COR-L47 (cell line): Measurements from ENCODE around the gene OR2K2.
"Not testable (repeated sequence)": the region's sequence is repeated elsewhere in the genome, so short reads cannot be mapped to it uniquely, and the experiment has no call there.

Experiments
- DNase-seq: peaks from one replicate; lab custom pipeline; 2025; lab: John Stamatoyannopoulos, UW

The OR2K2 gene, protein sequence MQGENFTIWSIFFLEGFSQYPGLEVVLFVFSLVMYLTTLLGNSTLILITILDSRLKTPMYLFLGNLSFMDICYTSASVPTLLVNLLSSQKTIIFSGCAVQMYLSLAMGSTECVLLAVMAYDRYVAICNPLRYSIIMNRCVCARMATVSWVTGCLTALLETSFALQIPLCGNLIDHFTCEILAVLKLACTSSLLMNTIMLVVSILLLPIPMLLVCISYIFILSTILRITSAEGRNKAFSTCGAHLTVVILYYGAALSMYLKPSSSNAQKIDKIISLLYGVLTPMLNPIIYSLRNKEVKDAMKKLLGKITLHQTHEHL

DNA sequence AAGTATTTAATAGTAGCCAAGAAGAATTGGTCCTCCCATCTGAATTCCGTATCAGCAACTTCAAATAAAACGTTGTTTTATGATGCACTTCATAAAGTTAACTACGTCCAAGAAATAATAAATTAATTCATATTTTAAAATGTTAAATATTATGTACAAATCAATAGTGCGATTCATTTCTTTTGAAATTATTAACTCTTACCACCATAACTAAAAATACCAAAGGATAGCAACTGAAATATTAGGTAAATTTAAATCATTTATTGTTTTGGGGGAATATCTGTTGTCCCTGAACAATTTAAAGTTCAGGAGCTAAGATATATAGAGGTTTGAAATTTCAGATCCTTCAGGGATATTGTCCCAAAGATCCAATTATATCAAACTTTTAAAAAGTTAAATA, at the start of gene OR2K2:
TSS of gene OR2K2 (minus strand) at position 101 of the 400 bp plus-strand sequence. CDS start 1,791 bp downstream, outside the sequence.
- no peak for DNase-seq

DNA sequence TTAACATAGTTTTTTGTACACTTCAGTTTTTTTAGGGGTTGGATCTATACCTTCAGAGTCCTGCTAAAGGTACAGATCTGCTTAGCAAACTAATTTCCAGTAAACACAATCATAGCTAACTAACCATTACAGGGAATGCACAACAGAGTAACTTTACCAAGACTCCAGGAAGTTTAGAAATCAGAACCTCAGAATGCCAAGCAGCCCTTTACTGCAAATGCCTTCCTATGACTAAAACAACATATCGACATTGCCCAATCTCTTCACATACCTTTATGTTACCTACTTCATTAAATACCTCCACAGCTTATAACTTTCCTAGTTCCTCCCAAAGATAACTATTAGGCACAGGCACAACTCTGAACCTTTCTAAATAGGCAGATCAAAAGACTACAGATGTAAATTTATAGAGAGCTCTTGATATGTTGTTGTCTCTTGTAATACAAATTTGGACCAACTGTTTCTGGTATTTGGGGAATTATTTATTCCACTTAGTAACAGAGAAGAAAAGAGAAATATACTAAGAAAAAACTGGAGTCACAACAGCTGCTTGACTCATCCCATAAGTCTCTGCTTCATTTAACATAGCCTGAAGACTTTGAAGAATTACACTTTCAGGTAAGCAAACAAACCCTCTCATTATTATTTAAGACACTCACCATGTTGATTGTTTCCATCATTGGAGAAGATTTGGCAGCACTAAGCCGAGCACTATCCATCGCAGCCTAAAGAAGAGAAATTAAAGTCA, 46.0 kb upstream of the OR2K2 start:
- DNase-seq = no peak

DNA sequence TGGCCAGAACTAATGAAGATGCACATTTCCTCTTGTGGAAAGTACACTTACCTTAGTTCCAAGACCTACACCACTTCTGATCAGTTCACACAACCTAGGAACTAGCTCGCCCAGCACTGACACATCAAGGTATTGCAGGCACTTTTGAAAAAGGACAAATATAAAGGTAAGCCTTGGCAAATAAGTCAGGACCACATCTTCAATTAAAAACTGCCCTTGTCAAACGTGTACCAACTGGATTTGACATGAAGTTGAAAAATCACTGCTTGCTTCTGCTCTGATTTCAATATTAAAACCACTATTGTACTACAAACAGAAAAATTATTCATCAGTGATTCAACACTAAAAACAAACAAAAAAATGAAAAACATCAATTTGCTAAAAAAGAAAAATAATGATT, 45.0 kb upstream of the OR2K2 start:
- no peak for DNase-seq

DNA sequence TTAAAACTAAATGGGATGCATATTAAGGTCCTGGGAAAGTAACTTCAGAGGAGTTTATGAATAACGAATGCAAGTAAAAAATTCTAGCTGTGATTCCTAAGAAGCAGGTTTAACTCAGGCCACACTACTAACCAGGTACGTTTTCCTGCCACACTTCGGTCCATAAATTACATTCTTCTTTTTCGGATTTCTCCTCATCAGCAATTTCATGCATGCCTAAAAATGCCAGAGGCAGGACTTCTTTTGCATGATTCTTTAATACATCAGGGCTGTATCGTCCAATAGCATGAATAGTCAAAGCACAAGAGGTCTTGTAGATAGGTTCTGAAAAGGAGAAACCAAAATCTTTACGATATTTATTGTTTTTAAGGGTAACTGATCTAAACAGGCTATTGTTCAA, 42.3 kb upstream of the OR2K2 start:
- DNase-seq = no peak

DNA sequence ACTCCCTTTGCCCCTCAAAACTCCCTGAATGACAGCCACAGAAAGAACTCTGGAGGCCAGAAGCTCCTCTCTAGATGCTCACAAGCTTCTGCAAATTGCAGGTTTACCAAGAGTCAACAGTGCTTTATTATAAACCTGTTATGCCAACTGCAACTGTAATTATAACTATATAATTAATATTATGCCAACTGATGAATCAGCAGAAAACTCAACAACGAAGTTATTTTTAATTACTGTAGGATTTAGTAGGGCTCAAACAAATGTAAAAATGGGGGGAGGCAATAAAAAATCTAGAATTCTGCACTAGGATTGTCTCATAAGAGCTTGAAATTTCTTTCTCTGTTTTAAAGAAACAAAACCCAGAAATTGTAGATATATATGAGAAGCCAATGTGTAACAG, 37.0 kb upstream of the OR2K2 start:
- no peak for DNase-seq

DNA sequence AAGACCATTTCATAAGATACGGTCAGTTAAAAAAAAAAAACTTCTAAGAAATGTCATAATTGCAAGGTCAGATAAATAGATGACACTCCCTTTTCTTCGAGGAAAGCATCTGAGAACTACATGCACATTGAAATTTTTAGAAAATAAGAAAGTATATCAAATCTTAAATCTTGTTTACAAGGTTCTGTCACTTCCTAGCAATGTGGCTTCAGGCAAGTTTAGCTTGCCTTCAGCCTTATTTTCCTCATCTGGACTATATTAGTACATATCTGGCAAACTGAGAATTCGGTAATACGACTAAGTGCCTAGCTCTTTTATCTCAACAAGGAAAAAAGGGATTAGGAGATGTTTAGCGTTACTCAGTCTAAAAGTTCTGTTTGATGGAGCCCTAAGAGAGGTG, 32.5 kb upstream of the OR2K2 start:
- no peak for DNase-seq

DNA sequence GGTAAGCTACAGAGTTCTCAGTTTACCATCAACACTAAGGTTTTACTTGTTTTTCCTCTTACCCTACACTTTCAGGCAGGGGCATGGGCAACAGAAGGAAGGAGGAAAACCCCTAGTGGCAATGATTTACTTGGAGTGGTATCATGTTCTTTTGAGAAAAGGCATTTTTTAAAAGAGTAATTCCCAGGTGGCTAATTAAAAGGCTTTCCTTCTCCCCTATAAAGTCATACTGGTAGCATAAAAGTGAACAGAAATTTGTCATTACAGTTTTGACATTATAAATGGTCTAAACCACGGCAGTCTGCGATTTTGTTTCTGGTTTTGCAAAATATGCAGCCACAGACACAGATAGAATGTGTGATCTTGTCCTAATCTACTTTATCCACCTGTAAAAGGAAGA, 30.9 kb upstream of the OR2K2 start:
- no peak for DNase-seq

DNA sequence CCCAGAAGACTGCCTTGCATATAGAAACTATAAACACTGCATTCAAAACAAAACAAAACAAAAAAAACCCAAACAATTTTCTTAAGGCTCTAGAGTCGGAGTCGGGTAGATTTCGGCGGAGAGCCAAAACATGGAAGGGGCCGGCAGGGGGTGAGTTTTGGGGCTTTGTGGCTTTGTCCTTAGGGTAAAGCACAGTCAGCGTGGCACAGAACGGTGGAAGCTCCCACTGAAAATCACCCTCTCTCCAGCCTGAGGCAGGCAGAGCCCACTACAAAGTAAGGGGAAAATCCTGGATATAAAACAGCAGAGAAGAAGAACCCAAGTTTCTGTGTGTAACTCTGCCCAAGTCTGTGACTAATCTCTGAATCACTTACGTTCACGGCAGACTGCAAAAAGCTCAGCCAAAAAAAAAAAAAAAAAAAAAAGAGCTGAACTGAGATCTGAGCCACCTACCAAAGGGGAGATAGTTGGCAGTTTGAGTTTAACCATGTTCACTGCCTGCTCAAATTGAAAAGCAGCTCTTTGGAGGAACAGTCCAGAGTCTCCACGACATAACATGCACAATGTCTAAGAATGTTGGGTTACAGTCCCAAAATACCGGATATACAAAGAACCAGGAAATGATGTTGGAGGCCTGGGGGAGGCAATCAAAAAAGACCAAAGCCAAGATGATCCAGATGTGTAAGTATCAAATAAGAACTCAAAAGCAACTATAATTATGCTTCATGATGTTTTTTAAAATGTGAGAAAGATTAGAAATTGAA, 26.6 kb upstream of the OR2K2 start:
- DNase-seq = no peak

DNA sequence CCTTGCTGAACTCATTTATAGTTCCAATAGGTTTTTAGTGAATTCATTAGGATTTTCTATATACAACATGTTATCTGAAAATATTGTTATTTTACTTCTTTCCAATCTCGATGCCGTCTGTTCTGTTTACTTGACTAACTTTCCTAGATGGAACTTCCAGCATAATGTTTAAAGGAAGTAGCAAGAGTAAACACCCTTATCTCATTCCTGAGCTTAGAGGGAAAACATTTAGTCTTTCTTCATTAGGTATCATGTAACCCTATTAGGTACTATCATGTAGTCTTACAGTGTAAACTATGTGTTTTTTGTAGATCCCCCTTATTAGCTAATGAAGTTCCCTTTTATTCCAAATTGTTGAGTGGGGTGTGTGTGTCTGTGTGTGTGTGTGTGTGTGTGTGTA, 22.5 kb upstream of the OR2K2 start:
- DNase-seq = no peak

DNA sequence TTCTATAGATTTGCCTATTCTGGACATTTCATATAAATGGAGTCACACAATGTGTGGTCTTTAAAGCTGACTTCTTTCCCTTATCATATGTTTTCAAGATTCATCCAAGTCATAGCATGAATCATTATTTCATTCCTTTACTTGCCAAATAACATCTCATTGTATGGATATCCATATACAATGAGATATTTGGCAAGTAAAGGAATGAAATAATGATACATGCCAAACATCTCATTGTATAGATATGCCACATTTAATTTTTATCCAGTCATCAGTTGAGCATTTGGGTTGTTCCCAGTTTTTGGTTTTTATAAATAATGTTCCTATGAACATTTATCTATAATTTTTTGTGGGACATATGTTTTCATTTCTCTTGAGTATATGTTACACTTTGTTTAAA, 20.5 kb upstream of the OR2K2 start:
- no peak for DNase-seq

DNA sequence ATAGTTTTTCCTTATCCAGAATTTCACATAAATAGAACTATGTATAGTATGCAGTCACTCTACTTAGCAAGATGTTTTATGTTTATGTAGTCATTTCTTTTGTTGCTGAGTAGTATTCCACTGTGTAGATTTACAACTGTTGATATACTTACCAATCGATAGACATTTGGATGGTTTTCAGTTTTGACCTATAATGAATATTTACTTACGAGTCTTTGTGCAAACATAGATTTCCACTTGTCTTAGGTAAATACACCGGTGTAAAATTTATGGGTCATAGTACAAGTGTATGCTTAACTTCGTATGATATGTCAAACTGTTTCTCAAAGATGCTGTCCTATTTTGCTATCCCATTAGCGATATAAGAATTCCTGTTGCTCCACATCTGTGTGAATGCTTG, 19.7 kb upstream of the OR2K2 start:
- DNase-seq = no peak

DNA sequence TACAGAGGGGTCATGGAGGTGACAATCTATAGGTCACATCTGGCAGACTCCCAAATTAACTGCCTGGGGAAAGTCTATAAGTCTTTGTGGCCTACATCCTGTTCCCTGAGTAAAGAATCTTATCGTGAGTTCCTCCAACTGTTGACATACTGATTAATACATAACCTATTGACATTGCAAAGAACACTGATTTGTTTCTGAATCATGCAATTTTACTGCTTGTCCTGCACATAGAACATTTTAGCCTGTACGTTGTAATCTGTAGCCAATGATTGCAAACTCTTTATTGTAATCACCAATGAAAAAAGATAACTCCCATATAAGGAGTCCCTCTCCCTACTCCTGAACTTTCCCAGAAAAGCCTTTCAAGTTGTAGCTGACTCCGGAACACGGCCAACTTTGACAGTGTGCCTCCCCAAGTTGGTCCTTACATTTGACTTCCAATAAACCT, 18.8 kb upstream of the OR2K2 start:
- no peak for DNase-seq

DNA sequence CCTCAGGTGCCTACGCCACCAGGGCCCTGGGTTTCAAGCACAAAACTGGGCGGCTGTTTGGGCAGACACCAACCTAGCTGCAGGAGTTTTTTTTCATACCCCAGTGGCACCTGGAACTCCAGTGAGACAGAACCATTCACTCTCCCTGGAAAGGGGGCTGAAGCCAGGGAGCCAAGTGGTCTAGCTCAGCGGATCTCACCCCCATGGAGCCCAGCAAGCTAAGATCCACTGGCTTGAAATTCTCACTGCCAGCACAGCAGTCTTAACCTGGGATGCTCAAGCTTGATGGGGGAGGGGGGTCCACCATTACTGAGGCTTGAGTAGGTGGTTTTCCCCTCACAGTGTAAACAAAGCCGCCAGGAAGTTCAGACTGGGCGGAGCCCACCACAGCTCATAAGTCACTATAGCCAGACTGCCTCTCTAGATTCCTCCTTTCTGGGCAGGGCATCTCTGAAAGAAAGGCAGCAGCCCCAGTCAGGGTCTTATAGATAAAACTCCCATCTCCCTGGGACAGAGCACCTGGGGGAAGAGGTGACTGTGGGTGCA, 4.4 kb upstream of the OR2K2 start:
- DNase-seq = not testable (repeated sequence)

DNA sequence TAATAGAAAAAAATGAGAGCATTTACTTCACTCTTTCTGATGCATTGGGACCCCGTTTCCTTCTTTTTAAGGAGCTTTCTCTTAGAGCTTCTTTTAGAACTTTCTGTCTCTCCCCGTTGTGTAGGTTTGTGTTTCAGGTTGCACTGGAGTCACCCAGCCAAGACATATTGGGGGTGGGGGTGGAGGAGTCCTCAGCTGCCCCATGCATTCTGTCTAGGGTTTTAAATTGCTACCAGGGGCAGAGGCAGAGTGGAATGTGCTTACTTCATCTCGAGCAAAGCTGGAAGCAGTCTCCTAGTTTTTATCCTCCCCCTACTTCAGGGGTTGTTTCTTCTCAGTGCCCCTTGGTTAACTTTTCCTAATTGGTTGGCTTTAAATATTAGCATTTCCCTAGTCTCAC, 9.4 kb downstream of the OR2K2 start:
- no peak for DNase-seq

DNA sequence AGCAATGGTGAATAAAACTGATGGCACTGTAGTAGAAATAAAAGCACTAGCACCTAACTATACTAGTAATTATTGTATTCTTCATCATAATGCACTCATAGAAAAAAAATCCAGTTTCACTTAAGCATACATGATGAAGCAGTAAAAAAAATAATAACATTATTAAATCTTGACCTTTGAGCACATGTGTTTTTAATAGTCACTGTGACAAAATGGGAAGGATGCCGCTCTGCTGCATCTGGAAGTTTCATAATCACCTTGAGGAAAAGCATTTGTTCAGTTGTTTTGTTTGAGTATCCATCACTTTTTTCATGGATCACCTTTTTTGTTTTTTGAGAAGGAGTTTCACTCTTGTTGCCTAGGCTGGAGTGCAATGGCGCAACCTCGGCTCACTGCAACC, 13.2 kb downstream of the OR2K2 start:
- DNase-seq = no peak

DNA sequence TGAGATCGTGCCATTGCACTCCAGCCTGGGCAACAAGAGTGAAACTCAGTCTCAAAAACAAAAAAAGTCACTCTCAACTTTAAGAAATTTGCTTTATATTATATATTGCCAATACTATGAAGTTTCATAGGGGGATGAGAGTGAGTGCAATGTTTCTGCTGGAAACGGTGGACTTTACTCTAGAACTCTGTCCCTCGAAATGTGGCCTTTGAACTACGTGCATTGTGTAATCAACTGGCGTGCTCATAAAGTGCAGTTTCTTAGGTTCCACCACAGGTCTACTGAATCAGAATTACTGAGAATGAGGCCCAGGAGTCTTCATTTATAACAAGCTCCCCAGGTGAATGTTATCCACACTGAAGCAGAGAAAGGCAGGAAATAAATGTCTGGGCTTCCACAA, 24.1 kb downstream of the OR2K2 start:
- DNase-seq = no peak

DNA sequence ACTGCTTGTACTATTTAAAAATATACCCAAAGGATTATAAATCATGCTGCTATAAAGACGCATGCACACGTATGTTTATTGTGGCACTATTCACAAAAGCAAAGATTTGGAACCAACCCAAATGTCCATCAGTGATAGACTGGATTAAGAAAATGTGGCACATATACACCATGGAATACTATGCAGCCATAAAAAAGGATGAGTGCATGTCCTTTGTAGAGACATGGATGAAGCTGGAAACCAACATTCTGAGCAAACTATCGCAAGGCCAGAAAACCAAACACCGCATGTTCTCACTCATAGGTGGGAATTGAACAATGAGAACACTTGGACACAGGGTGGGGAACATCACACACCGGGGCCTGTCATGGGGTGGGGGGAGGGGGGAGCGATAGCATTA, 26.0 kb downstream of the OR2K2 start:
- not testable (repeated sequence) for DNase-seq

DNA sequence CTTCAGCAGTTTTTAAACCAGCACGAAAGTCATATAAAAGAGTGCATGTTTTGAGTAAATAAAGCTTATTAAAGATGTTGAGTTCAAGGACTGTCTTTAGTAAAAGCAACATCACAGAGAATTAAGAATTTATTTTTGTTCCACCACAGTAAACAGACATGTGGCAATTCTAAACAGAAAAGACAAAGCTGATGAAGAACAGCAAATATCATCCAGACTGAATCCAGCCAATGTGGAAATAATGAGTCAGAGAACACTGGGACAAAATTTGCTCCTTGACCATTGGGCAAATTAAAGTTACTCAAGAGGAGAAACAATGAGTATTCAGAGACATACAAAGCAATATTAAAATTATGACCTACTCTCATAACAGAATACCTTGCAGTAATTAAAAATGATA, 28.8 kb downstream of the OR2K2 start:
- DNase-seq = no peak

DNA sequence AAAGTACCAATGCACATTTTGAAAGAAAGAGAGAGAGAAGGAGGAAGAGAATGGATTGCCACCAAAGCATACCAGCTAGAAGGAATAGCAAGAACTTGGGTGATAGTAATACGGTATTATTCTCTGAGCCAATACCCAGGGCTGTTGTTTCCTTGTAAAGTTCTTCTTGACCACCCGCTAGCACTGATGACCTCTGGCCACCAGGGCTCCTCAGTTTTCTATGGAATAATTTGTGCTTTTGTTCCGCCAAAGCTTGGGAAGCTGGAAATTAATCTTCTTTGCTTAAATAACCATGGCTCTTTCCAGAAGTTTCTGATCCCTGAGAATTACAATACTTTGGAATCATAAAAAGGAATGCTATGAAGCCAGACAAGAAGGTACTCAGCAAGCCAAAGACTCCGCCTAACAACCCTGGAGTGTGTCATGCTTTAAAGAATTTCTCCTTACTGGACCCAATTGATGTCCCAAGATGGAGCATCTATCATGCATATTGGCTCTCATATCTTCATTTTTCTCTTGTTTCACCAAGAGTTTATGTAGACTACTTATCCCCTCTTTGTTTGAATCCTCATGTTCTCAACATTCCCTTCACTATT, 29.8 kb downstream of the OR2K2 start:
- no peak for DNase-seq

DNA sequence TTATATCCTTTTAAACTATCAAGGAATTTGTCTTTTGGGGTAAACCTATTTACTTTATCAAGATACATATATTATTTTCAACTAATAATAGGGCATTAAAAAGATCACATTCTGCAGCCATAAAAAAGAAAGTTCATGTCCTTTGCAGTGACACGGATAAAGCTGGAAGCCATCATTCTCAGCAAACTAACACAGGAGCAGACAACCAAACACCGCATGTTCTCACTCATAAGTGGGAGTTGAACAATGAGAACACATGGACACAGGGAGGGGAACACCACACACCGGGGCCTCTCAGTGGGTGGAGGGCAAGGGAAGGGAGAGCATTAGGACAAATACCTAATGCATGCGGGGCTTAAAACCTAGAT, 30.4 kb downstream of the OR2K2 start:
- DNase-seq = not testable (repeated sequence)

DNA sequence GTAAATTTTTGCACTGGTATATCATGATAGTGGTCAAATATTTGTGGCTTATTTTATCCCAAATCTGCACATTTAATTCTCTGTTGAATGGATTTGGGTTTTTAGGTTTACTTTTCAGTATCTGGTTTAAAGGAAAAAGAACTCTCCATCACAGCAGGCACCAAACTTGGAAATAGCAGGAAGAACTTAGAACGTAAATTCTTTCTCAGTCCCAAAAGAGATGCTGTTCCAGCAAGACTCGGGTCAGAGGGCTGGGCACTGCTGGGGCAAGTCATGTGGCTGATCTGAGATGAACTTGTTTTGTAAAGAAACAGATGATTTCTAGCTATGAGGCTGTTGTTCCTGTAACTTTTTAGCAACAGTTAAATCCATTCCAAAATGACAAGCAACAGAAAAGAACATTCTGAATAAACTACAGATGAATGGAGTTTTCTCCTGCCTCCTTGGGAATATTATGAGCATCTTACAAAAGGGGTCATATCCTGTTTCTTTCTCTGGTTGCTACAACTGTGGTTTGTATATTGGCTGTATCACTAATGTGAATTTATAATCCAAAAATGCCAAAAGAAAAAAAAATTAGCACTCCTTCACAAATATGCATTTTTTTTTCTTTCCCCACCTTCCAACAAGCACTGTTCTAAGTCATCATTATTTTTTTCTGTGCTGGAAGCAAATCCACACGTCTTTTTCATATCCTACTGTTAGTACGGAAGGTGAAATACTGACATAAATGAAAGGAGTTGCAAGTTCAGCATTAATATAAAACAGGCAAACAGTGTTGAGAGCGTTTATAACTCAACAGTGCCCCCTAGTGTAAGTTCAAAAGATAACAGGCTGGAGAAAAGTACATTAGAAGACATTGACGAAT, 31.1 kb downstream of the OR2K2 start:
- no peak for DNase-seq
